Activated T-cell treated with anti-CD3 and anti-CD28 coated beads, Interleukin-2, amount 50 U/mL, for 24 hours (primary cell): Measurements from ENCODE around the gene PCYT2.

ENCODE experiments used
- DNase-seq: peaks from one replicate; pipeline ENCODE4 v3.0.0-alpha.2; 2020
- H3K27ac Mint-ChIP-seq: 2 replicates; pipeline ENCODE4 v1.8.0; 2020; ENCODE audit warnings: mild to moderate bottlenecking, mixed read lengths
- H3K27me3 Mint-ChIP-seq: 2 replicates; pipeline ENCODE4 v1.8.0; 2020; ENCODE audit warnings: mixed read lengths
- H3K36me3 Mint-ChIP-seq: 2 replicates; pipeline ENCODE4 v1.8.0; 2020; ENCODE audit warnings: low read depth, mixed read lengths
- H3K4me1 Mint-ChIP-seq: 2 replicates; pipeline ENCODE4 v1.8.0; 2020; ENCODE audit warnings: low read depth, mixed read lengths
- H3K4me3 Mint-ChIP-seq: 2 replicates; pipeline ENCODE4 v1.8.0; 2020; ENCODE audit warnings: mild to moderate bottlenecking, moderate library complexity, mixed read lengths
- H3K9me3 Mint-ChIP-seq: 2 replicates; pipeline ENCODE4 v1.8.0; 2020; ENCODE audit warnings: mixed read lengths

The PCYT2 gene

DNA sequence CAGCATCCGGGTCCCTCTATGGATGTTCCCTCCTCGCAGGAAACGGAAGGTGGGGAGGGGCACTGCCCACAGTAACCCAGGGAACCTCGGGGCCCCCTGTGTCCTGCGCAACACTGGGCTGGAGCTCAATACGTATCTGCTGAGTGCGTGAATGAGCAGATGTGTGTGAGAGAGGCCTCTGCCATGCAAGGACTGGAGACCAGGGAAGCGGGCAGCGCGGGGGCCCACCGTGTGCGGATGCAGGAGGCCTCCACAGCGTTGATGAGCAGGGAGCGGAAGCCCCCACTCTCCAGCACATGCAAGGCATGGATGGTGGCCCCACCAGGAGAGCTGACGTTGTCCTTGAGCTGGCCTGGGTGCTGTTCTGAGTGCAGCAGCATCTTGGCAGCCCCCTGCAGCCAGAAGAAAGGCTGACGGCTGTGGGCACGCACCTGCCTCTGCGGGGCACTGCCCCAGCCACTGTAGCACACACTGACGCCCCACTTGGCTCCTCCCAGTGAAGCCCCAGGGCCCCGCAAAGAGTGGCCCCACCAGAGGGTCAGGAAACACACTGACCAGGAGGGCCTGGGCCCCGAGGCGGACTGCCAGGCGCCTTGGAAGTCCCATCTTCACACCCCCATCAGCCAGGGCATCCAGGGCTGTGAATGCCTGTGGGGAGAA, 23.0 kb upstream of the PCYT2 start:
- Mint-ChIP-seq H3K9me3 (no peaks in the 10 kb centered on the region), H3K27ac (no peak overlapping the region), H3K36me3 (peaks cover 42% of the 10 kb centered on the region), H3K4me1 (peaks cover 39% of the 10 kb centered on the region), H3K27me3 (peaks cover 8% of the 10 kb centered on the region), H3K4me3 (peak overlapping the region; percentile 35)
- DNase-seq = no peak

DNA sequence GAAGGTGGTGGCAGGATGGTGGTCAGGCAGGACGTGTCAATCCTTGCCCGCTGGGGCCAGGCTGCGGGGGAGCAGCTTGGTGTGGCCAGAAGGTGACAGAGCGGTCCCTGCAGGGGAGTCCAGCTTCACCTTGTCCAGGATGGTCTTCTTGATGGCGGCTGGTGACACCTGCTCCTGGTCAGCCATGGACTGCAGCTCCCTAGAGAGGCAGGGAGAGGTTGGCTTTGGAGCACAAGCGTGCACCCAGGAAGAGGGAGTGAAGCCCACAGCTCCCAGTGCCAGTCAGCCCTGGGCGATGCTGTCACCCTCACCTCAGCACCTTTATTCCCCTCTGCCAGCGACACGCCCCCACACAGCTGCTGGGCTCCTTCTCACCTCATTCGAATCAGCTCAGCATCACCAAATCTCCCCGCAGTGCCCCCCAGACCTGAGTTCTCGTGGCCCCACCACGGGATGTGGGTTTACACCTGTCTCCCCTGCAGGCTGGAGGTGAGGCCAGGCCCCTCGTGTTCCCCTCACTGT, 22.0 kb upstream of the PCYT2 start:
- DNase-seq = no peak
- H3K4me1 Mint-ChIP-seq = peaks cover 43% of the 10 kb centered on the region
- no peak overlapping the region for H3K4me3 Mint-ChIP-seq
- H3K9me3 Mint-ChIP-seq = no peaks in the 10 kb centered on the region
- peaks cover 42% of the 10 kb centered on the region for H3K36me3 Mint-ChIP-seq
- H3K27me3 Mint-ChIP-seq = peaks cover 11% of the 10 kb centered on the region
- no peak overlapping the region for H3K27ac Mint-ChIP-seq

DNA sequence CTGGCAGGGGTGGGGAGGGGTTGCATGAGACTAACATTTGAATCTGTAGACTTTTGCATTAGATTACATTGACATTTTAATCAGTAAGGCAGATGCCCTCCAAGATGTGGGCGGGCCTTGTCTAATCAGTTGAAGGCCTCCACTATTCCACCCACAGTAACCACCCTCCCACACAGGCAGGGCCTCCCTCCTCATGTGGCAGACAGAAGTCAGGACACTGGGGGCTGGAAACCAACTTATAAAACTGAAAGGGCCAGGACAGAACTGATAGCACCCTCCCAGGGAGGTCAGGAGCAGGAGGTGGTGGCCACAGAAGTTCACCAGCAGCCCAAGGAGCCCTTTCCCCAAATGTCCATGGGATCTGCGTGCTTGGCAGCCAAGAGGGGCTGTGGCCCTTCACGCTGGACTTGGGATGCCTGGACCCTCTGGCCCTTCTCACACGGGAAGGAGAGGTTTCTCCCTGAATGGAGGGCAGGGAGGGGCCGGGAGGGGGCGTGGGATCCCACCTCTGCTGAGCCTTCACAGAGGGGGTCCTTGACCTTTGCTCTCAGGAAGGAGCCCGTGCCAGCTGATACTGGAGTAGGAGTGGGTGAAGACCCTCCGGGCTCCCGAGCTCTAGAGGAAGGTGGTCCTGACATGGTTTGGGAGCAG, 21.3 kb upstream of the PCYT2 start:
- no peak for DNase-seq
- H3K36me3 Mint-ChIP-seq = peaks cover 42% of the 10 kb centered on the region
- H3K27ac Mint-ChIP-seq = no peak overlapping the region
- H3K4me1 Mint-ChIP-seq = peaks cover 35% of the 10 kb centered on the region
- H3K9me3 Mint-ChIP-seq = no peaks in the 10 kb centered on the region
- H3K27me3 Mint-ChIP-seq = peaks cover 11% of the 10 kb centered on the region
- H3K4me3 Mint-ChIP-seq = no peak overlapping the region

DNA sequence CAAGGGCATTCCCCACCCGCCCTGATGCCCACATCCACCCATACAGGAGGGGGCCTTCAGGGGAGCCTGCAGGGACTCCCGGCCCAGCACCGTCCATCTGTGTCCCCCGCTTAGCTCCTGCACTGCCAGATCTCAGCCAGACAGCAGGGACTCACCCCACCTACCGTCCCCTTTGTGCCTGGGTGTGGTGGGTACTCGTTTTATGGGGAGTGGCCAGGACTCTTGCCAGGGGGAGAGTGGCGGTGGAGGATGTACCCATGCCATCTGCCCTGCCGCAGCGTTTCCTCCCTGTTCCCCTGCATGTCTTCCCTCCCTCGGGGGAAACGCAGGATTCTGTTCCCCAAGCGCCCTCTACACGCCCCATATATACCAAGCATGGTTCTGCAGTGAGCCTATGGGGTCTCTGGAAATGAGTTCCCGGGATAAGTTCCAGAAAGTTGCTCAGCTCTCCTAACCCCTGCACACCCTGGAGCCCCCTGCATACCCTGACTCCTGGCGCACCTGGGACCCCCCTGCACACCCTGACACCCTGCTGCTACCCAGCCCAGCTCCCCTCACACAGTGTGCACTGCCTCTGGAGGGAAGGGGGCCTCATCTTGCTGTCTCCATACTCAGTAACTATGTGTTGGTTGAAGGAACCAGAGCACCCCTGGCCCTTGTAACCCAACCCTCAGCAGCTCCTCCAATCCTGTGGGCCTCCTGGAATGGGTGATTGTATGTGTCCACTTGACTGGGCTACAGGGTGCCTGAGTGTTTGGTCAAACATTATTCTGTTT, 20.5 kb upstream of the PCYT2 start:
- H3K27me3 Mint-ChIP-seq = peaks cover 11% of the 10 kb centered on the region
- peaks cover 43% of the 10 kb centered on the region for H3K36me3 Mint-ChIP-seq
- H3K27ac Mint-ChIP-seq = no peak overlapping the region
- H3K9me3 Mint-ChIP-seq = no peaks in the 10 kb centered on the region
- DNase-seq = no peak
- peaks cover 34% of the 10 kb centered on the region for H3K4me1 Mint-ChIP-seq
- no peak overlapping the region for H3K4me3 Mint-ChIP-seq

DNA sequence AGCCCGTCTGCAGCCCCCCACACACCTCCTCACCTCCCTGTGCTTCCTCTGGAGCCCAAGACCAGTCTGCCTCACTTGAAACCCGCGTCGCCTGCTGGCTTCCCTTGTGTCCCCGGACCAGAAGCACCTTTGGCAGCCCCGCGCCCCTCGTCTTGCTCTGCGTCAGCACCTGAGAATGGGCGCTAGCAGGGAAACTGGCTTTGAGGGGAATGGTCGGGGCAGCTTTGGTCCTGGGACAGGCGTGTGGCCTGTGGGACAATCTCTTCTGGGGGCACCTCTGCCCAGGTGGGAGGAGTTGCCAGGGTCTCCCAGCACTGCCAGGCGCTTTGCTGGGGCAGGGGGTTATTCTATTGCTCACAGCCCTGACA, 20.0 kb upstream of the PCYT2 start:
- Mint-ChIP-seq H3K4me1 (peaks cover 35% of the 10 kb centered on the region), H3K27ac (no peak overlapping the region), H3K36me3 (peaks cover 44% of the 10 kb centered on the region), H3K9me3 (no peaks in the 10 kb centered on the region), H3K27me3 (peaks cover 11% of the 10 kb centered on the region), H3K4me3 (no peak overlapping the region)
- DNase-seq = no peak

DNA sequence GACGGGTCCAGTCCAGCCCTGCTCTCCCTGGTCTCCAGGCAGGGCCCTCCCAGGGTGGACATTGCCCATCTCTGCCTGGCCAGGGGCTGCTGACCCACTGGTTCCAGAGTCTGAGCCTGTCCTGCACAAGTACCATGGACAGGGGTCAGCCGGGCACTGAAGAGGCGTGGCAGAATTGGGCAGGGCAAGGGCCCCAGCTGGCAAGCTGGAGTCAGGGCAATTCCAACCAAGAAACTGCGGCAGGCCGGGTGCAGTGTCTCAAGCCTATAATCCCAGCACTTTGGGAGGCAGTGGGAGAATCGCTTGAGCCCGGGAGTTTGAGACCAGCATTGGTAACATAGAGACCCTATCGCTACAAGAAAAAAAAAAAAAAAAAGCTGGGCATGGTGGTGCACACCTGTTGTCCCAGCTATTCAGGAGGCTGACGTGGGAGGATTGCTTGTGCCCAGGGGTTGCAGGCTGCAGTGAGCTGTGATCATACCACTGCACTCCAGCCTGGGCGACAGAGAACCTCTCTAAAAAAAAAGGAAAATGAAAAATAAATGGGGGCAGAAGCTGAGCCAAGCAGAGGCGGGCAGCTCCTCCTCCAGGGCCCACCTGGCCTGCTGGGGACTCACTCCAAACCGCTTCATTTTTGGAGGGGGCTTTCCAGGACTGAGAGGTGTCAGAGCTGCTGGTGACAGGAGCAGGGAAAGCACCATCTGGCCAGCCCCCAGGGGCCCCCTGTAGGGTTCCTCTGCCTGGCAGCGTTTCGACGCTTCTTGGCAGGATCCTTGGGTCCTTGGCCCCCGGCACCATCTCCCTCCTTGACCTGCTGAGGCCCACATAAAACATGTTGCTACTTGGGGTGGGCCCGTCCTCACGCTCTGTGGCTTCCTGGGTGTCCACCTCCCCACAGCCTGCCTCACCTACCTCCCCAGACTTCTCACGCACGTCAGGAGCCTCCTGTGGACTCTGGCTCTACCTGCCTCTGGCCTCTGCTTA, 19.2 kb upstream of the PCYT2 start:
- Mint-ChIP-seq H3K4me3 (peak overlapping the region; percentile 12), H3K9me3 (no peaks in the 10 kb centered on the region), H3K36me3 (peaks cover 38% of the 10 kb centered on the region), H3K4me1 (peaks cover 36% of the 10 kb centered on the region), H3K27me3 (peaks cover 11% of the 10 kb centered on the region), H3K27ac (no peak overlapping the region)
- DNase-seq = no peak

DNA sequence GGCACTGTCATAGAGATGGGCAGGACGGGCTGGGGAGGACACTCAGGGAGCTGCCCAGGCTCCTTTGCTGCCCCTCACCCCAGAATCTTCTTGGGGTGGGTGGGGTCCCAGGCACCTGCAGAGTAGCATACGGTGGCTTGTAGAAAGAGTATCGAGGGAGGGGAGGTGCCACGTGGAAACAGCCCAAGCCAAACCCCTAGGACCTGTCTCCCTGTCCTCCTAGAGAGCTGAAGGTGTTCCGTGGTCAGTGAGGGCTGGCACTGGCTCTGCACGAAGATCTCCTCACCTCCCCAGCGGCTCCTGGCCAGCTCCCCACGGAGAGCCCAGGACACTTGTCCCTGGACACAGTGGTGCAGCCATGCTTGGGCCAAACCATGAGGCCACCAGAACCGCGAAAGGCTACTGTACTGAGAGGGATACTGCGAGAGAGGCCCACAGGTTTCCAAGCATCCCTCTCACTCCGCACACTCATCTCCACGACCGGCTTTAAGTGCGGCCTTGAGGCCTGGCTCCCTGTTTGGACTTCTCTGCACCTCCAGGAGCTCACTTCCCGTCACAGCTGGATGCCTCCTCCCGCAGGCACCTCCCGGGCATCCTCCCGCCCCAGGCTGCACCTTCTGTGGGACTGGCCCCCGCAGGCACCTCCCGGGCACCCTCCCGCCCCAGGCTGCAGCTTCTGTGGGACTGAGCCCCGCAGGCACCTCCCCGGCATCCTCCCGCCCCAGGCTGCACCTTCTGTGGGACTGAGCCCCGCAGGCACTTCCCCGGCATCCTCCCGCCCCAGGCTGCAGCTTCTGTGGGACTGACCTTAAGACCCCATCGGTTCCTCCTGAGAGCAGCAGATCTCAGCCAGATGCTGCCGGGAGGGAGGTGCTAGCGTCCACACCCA, 18.3 kb upstream of the PCYT2 start:
- H3K4me1 Mint-ChIP-seq = peaks cover 36% of the 10 kb centered on the region
- H3K36me3 Mint-ChIP-seq = peaks cover 28% of the 10 kb centered on the region
- H3K27ac Mint-ChIP-seq = no peak overlapping the region
- DNase-seq = no peak
- H3K4me3 Mint-ChIP-seq = peak overlapping the region; percentile 77
- H3K9me3 Mint-ChIP-seq = no peaks in the 10 kb centered on the region
- peaks cover 11% of the 10 kb centered on the region for H3K27me3 Mint-ChIP-seq

DNA sequence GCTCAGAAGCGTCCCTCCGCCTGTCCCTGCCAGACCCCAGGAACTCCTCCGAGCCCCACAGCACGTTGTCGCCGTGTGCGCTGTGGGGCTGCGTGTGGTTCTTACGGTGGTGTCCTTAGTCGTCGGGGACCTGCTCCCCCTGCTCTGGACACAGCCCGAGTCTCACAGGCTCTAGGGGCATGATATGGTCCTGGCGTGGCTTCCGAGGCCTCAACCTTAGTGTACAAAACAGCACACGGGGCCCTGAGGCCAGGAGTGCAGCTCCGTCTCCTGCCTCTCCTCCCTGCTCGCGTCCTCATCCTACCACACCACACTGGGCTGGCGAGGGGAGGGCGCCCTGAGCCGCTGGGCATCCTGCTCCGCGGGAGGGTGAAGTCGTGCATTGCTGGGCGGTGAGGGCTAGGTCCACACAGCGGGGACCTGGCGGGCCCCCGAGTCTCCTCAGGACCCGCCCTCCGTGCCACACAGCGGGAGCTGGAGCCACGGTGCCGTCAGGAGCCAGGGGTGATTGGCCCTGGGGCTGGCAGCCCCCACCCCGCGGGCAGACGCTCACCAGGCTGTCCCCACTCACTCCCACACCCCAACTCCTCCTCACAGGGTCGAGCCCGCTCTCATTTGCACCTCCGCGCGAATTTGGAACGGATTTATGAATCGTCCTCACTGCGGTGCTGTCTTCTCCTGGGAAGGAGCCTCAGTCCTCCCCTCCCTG, 17.5 kb upstream of the PCYT2 start:
- Mint-ChIP-seq H3K27ac (no peak overlapping the region), H3K4me1 (peaks cover 36% of the 10 kb centered on the region), H3K27me3 (peaks cover 11% of the 10 kb centered on the region), H3K9me3 (no peaks in the 10 kb centered on the region), H3K4me3 (peak overlapping the region; percentile 77), H3K36me3 (peaks cover 20% of the 10 kb centered on the region)
- DNase-seq = no peak

DNA sequence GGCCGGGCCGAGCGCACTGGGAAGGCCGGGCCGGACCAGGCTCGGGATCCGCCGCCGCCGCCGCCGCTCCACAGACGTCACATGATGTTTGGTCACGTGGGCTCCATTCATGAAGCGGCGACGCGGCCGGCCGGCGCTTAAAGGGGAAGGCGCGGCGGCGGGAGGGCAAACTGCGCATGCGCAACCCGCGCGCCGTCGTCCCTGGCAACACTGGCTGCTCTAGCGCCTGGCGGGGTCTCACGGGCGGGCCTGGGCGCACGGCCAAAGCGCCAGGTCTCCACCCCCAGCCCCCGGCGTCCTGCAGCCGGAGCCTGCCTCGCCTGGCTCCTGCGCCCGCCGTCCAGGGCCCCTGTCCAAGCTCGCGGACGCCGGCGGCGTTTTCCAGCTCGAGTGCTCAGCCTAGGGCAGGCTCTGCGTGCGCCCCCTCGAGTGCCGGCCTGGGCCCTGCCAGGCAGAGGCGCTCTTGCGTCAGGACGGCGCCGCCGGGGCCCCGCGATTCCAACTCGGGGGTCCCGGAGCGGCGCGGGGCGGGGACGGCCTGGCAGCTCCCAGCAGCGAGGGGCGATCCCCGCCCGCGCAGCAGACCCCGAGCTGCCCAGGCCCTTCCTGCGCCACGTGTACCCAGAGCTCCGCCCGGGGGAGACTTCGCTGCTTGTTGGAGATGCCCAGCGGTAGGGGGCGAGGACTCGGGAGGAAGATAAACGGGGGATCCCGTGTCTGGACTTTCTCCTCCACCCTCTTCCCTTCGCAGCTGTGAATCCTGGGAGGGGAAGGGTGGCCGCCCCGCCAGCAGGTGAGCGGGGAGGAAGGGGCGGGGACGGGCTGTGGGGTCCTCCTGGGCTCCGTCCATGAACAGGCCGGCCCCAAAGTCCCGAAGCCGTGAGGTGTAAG, 16.7 kb upstream of the PCYT2 start, which contains the start of gene MAFG:
Gene MAFG (minus strand): TSS at position 83 of the 891 bp plus-strand sequence. CDS start 4,550 bp downstream, outside the sequence.
- Mint-ChIP-seq H3K9me3 (no peaks in the 10 kb centered on the region), H3K27me3 (peaks cover 11% of the 10 kb centered on the region), H3K27ac (peak within 1 kb of the TSS; percentile 91), H3K4me3 (peak within 1 kb of the TSS; percentile 89), H3K4me1 (peaks cover 32% of the 10 kb centered on the region), H3K36me3 (peaks cover 13% of the 10 kb centered on the region)
- peak; percentile 93 for DNase-seq

DNA sequence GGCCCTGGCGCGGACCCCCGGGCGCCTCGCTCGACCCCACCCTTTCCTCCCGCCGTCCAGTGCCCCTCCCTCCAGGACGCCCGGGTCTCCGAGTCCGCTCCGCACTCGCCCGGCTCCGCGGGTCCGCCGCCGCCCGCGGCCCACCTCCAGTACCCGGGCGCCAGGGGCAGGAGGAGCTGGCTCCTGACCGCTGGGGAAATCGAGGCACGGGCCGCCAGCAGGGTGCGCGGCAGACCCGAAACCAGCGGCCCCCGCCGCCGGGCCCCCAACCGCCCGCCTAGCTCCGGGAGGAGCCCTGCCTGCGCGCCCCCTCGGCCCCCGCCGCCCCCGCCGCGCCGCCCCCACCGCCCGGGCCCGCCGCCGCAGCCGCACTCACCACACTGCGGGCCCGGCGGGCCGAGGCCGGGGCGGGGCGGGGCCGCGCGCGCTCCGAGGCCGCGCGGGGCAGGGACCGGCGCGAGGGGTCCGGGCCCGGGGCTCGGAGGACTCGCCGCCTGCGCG, 16.0 kb upstream of the PCYT2 start:
- DNase-seq = no peak
- Mint-ChIP-seq H3K4me3 (peak overlapping the region; percentile 89), H3K36me3 (peaks cover 14% of the 10 kb centered on the region), H3K4me1 (peaks cover 35% of the 10 kb centered on the region), H3K27ac (no peak overlapping the region), H3K27me3 (peaks cover 11% of the 10 kb centered on the region), H3K9me3 (no peaks in the 10 kb centered on the region)

DNA sequence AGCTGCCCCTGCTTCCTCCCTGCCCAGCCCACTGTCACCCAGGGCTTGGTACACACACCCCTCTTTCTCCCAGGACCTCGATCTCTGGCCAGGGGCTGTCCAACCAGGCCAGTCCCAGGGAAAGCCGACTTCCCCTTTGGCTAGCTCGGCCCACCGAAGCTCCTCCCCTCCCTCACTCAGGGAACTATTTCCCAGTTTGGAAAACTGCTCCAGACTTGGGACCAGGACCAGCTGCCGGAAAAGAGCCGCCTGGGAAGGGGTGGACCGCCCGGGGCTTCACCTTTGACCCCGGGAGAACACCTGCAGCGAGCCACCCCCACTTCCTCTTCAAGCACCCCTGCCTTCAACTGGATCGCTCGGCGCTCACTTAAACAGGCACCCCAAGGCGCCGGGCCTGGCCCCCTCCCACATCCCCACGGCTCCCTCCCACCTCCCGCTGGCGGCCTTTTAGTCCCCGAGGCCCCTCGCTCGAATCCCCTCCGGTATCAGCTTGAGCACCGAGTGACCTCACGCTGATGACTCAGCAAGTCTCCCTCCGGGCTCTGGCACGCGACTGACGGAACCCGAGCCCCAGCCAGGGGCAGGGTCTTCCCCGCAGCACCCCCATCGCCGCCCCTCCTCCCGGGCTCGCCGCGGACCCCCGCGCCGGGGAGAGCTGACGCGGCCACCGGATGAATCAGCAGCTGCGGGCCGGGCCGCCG, 15.4 kb upstream of the PCYT2 start:
- Mint-ChIP-seq H3K36me3 (peaks cover 19% of the 10 kb centered on the region), H3K27ac (peak overlapping the region; percentile 91), H3K4me3 (peak overlapping the region; percentile 89), H3K27me3 (peaks cover 11% of the 10 kb centered on the region), H3K9me3 (no peaks in the 10 kb centered on the region), H3K4me1 (peaks cover 35% of the 10 kb centered on the region)
- peak; percentile 82 for DNase-seq
